GM06990 (cell line): Measurements from ENCODE around the gene VPS41.

Experiments used
- DNase-seq: peaks from one replicate; pipeline ENCODE4 v3.0.0-alpha.2; 2011; ENCODE audit not compliant: insufficient read length; ENCODE audit errors: extremely low read depth
- H3K27me3 ChIP-seq: replicated peaks from 2 replicates; pipeline ENCODE4 v1.6.0; 2011; ENCODE audit warnings: low read length; ENCODE audit not compliant: control insufficient read depth, insufficient read depth
- H3K36me3 ChIP-seq: 2 replicates; pipeline ENCODE4 v1.5.1; 2011; ENCODE audit warnings: low read length; ENCODE audit not compliant: control insufficient read depth, insufficient read depth
- H3K4me3 ChIP-seq: replicated peaks from 2 replicates; pipeline ENCODE4 v1.5.1; 2011; ENCODE audit warnings: low read depth, mild to moderate bottlenecking, control low read depth, low read length
- TF ChIP-seq, protein P1 (sequence below): IDR thresholded peaks from 2 replicates; pipeline ENCODE4 v1.5.1; 2011; ENCODE audit warnings: low read length, control low read depth, mild to moderate bottlenecking, inconsistent platforms; ENCODE audit not compliant: insufficient read depth, poor library complexity, severe bottlenecking

Gene VPS41

DNA sequence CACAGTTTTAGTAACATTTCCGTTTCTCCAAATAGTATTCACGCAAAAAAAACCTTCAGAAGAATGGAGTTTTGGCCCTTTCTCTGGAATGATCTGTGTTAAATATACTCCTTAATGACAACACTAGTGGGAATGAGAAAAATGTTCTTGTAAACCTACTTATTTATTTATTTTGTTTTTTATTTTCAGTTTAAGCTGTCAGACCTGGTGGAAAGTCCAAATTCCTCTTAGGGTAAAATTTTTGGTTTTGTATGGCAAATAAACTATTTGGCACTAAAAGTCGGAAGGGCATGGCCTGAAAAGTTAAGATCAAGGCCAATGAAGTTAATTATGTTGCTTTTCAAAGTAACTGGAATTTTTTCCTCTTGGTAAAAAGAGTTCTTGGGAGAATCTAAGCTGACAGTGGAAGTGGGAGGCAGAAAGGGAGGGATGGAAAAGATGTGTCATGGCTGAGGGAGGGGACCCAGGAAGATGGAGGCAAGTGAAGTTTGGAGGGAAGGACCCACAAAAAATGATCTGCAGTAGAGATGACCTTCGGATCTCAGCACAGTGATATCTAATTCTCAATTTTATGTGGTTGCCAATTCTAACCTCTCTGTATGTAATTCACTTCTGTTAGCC is 33.5 kb upstream of the VPS41 start:
- H3K36me3 ChIP-seq = no peaks in the 10 kb centered on the region
- no peak for DNase-seq
- no peak overlapping the region for H3K4me3 ChIP-seq
- no peaks in the 10 kb centered on the region; the same call in 1 of the 2 replicates for H3K27me3 ChIP-seq
- TF ChIP-seq, protein P1, sequence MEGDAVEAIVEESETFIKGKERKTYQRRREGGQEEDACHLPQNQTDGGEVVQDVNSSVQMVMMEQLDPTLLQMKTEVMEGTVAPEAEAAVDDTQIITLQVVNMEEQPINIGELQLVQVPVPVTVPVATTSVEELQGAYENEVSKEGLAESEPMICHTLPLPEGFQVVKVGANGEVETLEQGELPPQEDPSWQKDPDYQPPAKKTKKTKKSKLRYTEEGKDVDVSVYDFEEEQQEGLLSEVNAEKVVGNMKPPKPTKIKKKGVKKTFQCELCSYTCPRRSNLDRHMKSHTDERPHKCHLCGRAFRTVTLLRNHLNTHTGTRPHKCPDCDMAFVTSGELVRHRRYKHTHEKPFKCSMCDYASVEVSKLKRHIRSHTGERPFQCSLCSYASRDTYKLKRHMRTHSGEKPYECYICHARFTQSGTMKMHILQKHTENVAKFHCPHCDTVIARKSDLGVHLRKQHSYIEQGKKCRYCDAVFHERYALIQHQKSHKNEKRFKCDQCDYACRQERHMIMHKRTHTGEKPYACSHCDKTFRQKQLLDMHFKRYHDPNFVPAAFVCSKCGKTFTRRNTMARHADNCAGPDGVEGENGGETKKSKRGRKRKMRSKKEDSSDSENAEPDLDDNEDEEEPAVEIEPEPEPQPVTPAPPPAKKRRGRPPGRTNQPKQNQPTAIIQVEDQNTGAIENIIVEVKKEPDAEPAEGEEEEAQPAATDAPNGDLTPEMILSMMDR = no peak

DNA sequence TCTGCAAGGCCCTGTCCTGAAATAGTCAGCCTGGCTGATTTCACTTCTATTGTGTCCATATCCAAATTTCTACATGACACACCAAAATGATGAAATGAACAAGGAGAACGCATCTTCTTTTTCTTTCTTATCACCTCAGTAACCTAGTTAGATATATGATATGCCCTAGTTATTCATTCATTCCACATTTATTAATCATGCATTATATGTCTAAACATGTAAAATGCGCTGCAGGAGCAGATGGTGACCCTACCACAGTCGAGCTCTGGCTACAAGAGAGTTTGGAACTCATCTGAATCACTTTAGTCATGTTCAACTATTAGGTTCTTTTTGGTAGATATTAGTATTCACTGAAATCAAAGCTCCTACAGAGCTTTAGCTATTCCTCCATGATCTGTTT is 31.8 kb upstream of the VPS41 start:
- TF ChIP-seq, protein P1 = no peak
- H3K36me3 ChIP-seq = no peaks in the 10 kb centered on the region
- no peaks in the 10 kb centered on the region; the same call in 1 of the 2 replicates for H3K27me3 ChIP-seq
- no peak for DNase-seq
- no peak overlapping the region for H3K4me3 ChIP-seq

DNA sequence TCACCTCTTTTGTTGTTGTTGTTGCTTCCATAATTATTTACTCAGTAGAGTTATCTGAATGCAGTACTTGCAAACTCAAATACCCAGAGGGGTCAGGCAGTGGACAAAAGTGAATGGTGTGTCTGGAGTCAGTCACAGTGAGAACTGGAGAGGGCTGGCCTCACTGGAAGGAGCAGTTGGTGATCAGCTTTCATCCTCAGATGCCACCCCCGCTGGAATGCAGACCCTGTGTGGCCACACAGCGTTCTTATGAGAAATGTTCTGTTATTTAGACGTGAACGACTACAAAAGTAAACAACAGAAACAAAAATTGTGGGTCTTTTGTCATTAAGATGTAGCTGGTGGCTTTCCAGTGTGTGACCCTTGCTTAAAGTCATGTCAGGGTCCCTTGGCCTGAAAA is 29.6 kb upstream of the VPS41 start:
- TF ChIP-seq, protein P1 = no peak
- Histone ChIP-seq H3K27me3 (no peaks in the 10 kb centered on the region; the same call in 1 of the 2 replicates), H3K4me3 (no peak overlapping the region), H3K36me3 (no peaks in the 10 kb centered on the region)
- DNase-seq = no peak

DNA sequence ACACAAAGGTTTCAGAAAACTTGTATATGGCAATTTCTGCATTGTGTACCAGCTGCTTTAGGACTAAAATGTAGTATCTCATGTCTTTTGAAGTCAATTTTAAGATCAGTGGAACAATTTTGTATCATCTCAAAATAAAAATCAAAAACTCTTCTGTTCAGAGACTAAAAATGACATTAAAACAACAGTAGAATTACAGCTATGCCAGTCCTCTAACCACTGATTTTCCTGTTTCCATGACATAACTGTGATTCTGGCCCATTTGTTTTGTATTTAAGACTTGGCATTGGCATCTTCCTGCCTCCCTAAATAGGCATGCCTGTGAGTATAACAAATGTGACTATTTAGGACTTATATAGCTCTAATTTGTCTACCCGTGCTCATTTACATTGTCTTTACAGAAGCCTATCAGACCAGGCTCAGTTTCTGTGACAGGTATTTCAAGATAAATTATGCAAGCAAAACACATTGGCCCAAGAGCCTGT is 29.1 kb upstream of the VPS41 start:
- Histone ChIP-seq H3K36me3 (no peaks in the 10 kb centered on the region), H3K27me3 (no peaks in the 10 kb centered on the region; the same call in 1 of the 2 replicates), H3K4me3 (no peak overlapping the region)
- TF ChIP-seq, protein P1 = no peak
- no peak for DNase-seq

DNA sequence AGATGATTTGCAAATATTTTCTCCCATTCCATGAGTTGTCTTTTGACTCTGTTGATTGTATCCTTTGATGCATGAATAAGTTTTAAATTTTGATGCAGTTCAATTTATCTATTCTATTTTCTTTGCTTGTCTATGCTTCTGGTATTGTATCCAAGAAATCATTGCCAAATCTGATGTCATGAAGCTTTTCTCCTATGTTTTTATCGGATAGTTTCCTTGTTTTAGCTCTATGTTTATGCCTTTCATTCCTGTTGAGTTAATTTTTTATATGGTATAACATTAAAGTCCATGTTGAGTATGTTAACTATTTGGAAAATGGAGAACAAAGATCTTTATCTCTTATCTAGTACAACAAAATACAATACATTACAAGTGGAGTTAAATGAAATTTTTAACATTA is 27.6 kb upstream of the VPS41 start:
- no peaks in the 10 kb centered on the region for H3K27me3 ChIP-seq
- no peak overlapping the region for H3K4me3 ChIP-seq
- DNase-seq = no peak
- TF ChIP-seq, protein P1 = no peak
- no peaks in the 10 kb centered on the region for H3K36me3 ChIP-seq

DNA sequence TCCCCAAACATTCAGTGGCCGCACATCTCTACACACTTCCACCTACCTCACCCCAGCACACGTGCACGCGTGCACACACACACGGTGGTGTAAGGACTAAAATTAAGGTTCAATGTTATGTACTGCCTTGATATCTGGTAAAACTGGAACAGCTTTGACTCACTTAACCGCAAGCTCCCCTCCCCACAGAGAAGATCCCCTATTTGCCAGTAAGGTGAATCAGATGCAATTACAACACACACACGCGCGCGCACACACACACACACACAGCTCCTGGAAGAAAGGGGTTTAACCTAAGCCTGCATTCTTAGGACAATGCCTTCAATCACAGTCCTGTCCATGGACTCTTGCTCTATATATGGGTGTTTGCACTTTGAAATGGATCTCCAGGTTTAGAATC is 25.5 kb upstream of the VPS41 start:
- H3K36me3 ChIP-seq = no peaks in the 10 kb centered on the region
- TF ChIP-seq, protein P1 = no peak
- H3K4me3 ChIP-seq = no peak overlapping the region
- H3K27me3 ChIP-seq = no peaks in the 10 kb centered on the region
- no peak for DNase-seq
